H1 (cell line): ENCODE results near the gene ALPG. TPM values are rescaled to one million over a fixed set of nuclear protein-coding genes. Genes with fewer than 3 reads are reported as not detected.

ENCODE experiments used
- CTCF ChIA-PET: fragments of 300-600 bp; sonication (Branson Sonifier 250); formaldehyde crosslinking; loops from one replicate; lab custom pipeline; 2021; ENCODE audit not compliant: partially characterized antibody; lab: Charles Lee
- POLR2A ChIA-PET: fragments of 300-600 bp; sonication (Branson Sonifier 250); formaldehyde crosslinking; loops from one replicate; lab custom pipeline; 2021; ENCODE audit warnings: inconsistent platforms; ENCODE audit not compliant: partially characterized antibody; lab: Charles Lee
- DNase-seq, 2 experiments: peaks; one replicate each; pipeline versions ENCODE4 v3.0.0 to v3.0.0-alpha.2; 2010 to 2022; ENCODE audit warnings: low spot score in 2 of 2, low read depth in 1 of 2, mixed read lengths in 1 of 2
- FAIRE-seq: peaks from 2 replicates; lab custom pipeline; 2011; peaks lifted over from hg19 to GRCh38; lab: Jason Lieb, UNC
- H2AFZ ChIP-seq: 2 replicates; pipeline ENCODE4 v1.8.1; 2012; ENCODE audit warnings: low read length, inconsistent platforms
- H2AK5ac ChIP-seq: 2 replicates; pipeline ENCODE4 v1.6.1; 2013; ENCODE audit warnings: low read depth, low read length
- H2BK120ac ChIP-seq: replicated peaks from 2 replicates; pipeline ENCODE3; 2013; ENCODE audit warnings: low read depth, low read length, inconsistent platforms
- H2BK12ac ChIP-seq: 2 replicates; pipeline ENCODE4 v1.6.1; 2013; ENCODE audit warnings: low read depth, low read length
- H2BK15ac ChIP-seq: 2 replicates; pipeline ENCODE4 v1.6.1; 2013; ENCODE audit warnings: low read length
- H2BK20ac ChIP-seq: 2 replicates; pipeline ENCODE4 v1.6.1; 2013; ENCODE audit warnings: low read length
- H2BK5ac ChIP-seq: 2 replicates; pipeline ENCODE4 v1.6.1; 2013; ENCODE audit warnings: low read depth, low read length
- H3K14ac ChIP-seq: 2 replicates; pipeline ENCODE4 v1.6.1; 2013; ENCODE audit warnings: inconsistent platforms; ENCODE audit not compliant: insufficient read length
- H3K18ac ChIP-seq: 2 replicates; pipeline ENCODE4 v1.6.1; 2013; ENCODE audit warnings: low read length; ENCODE audit errors: extremely low read depth
- H3K23ac ChIP-seq: 2 replicates; pipeline ENCODE4 v1.6.1; 2013; ENCODE audit warnings: inconsistent platforms; ENCODE audit not compliant: insufficient read length
- H3K23me2 ChIP-seq: 2 replicates; pipeline ENCODE4 v1.6.1; 2013; ENCODE audit warnings: low read depth, low read length
- H3K27ac ChIP-seq: 2 replicates; pipeline ENCODE4 v1.6.1; 2011; ENCODE audit warnings: low read depth, low read length, inconsistent platforms
- H3K27me3 ChIP-seq, 4 experiments: replicated peaks in 1 of 4; 1 replicate in 1 of 4; 2 replicates in 3 of 4; pipeline versions ENCODE4 v1.6.1 to v1.8.1; 2011 to 2013; ENCODE audit warnings: low read length in 3 of 4, mild to moderate bottlenecking in 3 of 4, inconsistent platforms in 2 of 4, mixed read lengths in 2 of 4, moderate library complexity in 1 of 4; ENCODE audit not compliant: control insufficient read depth in 3 of 4, insufficient read depth in 3 of 4; ENCODE audit errors: extremely low read depth in 1 of 4
- H3K36me3 ChIP-seq, 4 experiments: 2 replicates each; pipeline versions ENCODE4 v1.6.1 to v1.8.1; 2011 to 2013; ENCODE audit warnings: mild to moderate bottlenecking in 4 of 4, low read length in 3 of 4, moderate library complexity in 2 of 4, control low read depth in 1 of 4, inconsistent platforms in 1 of 4; ENCODE audit not compliant: insufficient read depth in 4 of 4, control insufficient read depth in 2 of 4
- H3K4ac ChIP-seq: replicated peaks from 2 replicates; pipeline ENCODE3; 2013; ENCODE audit warnings: low read length, low read depth, mixed read lengths, inconsistent platforms; ENCODE audit not compliant: insufficient read length
- H3K4me1 ChIP-seq, 4 experiments: replicated peaks in 1 of 4; 1 replicate in 1 of 4; 2 replicates in 3 of 4; pipeline versions ENCODE4 v1.6.1 to v1.8.1; 2011 to 2013; ENCODE audit warnings: low read length in 3 of 4, inconsistent platforms in 2 of 4, mixed read lengths in 1 of 4; ENCODE audit not compliant: insufficient read depth in 4 of 4, control insufficient read depth in 3 of 4
- H3K4me2 ChIP-seq, 2 experiments: 2 replicates each; pipeline versions ENCODE4 v1.6.1 to v1.8.1; 2011 to 2013; ENCODE audit warnings: low read depth in 2 of 2, low read length in 2 of 2, control low read depth in 1 of 2, inconsistent platforms in 1 of 2, mild to moderate bottlenecking in 1 of 2; ENCODE audit not compliant: insufficient read depth in 1 of 2
- H3K4me3 ChIP-seq, 4 experiments: fragments of 200-600, 300-600 bp in 1 of 4; sonication (generic), shearing (Covaris generic), sonication (Bioruptor Twin) in 1 of 4; 2 replicates each; pipeline versions ENCODE4 v1.5.1 to v1.8.1; 2011 to 2016; ENCODE audit warnings: low read length in 4 of 4, low read depth in 3 of 4, control low read depth in 2 of 4, inconsistent platforms in 2 of 4, mild to moderate bottlenecking in 2 of 4, mixed read lengths in 1 of 4, moderate library complexity in 1 of 4; ENCODE audit not compliant: insufficient read depth in 2 of 4; ENCODE audit errors: extremely low read depth in 1 of 4
- H3K56ac ChIP-seq: replicated peaks from 2 replicates; pipeline ENCODE3; 2013; ENCODE audit warnings: low read depth, mild to moderate bottlenecking, mixed read lengths, low read length, inconsistent platforms; ENCODE audit not compliant: insufficient read length
- H3K79me1 ChIP-seq: 2 replicates; pipeline ENCODE4 v1.6.1; 2013; ENCODE audit warnings: low read depth, low read length, control low read depth
- H3K79me2 ChIP-seq, 2 experiments: 2 replicates each; pipeline versions ENCODE4 v1.6.1 to v1.8.1; 2012 to 2013; ENCODE audit warnings: low read length in 2 of 2, mild to moderate bottlenecking in 2 of 2, inconsistent platforms in 1 of 2; ENCODE audit not compliant: insufficient read depth in 2 of 2, control insufficient read depth in 1 of 2
- H3K9ac ChIP-seq, 4 experiments: replicated peaks in 1 of 4; 1 replicate in 1 of 4; 2 replicates in 3 of 4; pipeline versions ENCODE4 v1.6.1 to v1.8.1; 2011 to 2013; ENCODE audit warnings: low read depth in 3 of 4, low read length in 3 of 4, control low read depth in 2 of 4, mild to moderate bottlenecking in 2 of 4, moderate library complexity in 2 of 4, inconsistent platforms in 1 of 4; ENCODE audit errors: extremely low read depth in 1 of 4
- H3K9me3 ChIP-seq, 2 experiments: 2 replicates each; pipeline versions ENCODE4 v1.6.1 to v1.8.1; 2012 to 2013; ENCODE audit warnings: mild to moderate bottlenecking in 2 of 2, moderate library complexity in 2 of 2, control low read depth in 1 of 2, inconsistent platforms in 1 of 2, low read depth in 1 of 2, low read length in 1 of 2, mixed read lengths in 1 of 2; ENCODE audit not compliant: insufficient read depth in 2 of 2
- H4K20me1 ChIP-seq, 2 experiments: replicated peaks in 1 of 2; 2 replicates each; pipeline versions ENCODE3 to v1.8.1; 2011 to 2013; ENCODE audit warnings: inconsistent platforms in 2 of 2, low read length in 2 of 2, mild to moderate bottlenecking in 1 of 2; ENCODE audit not compliant: insufficient read depth in 2 of 2, control insufficient read depth in 1 of 2
- H4K5ac ChIP-seq: 2 replicates; pipeline ENCODE4 v1.6.1; 2013; ENCODE audit warnings: low read length, low read depth, mixed read lengths, inconsistent platforms; ENCODE audit not compliant: insufficient read length
- H4K8ac ChIP-seq: 2 replicates; pipeline ENCODE4 v1.8.0; 2013; ENCODE audit warnings: mild to moderate bottlenecking, moderate library complexity, low read length, inconsistent platforms; ENCODE audit not compliant: insufficient read depth; ENCODE audit errors: extremely low read depth
- H4K91ac ChIP-seq: replicated peaks from 2 replicates; pipeline ENCODE3; 2013; ENCODE audit warnings: low read length, mixed read lengths, inconsistent platforms; ENCODE audit not compliant: insufficient read length
- NANOG ChIP-seq: IDR thresholded peaks from 2 replicates; pipeline ENCODE4 v1.6.1; 2011; ENCODE audit warnings: low read length, low read depth, mild to moderate bottlenecking, inconsistent platforms; ENCODE audit not compliant: insufficient read depth, poor library complexity, severe bottlenecking
- RAD21 ChIP-seq, 2 experiments: IDR thresholded peaks in 1 of 2; conservative IDR thresholded peaks in 1 of 2; 2 replicates each; pipeline ENCODE4 v1.6.1; 2011; ENCODE audit warnings: low read depth in 2 of 2, low read length in 2 of 2, improper control_type of control experiment in 1 of 2, inconsistent platforms in 1 of 2, mild to moderate bottlenecking in 1 of 2, moderate library complexity in 1 of 2
- TEAD4 ChIP-seq: IDR thresholded peaks from 2 replicates; pipeline ENCODE4 v1.6.1; 2012; ENCODE audit warnings: low read depth, low read length, inconsistent platforms, mixed read lengths
- WGBS, 2 experiments: shearing (Covaris generic) in 1 of 2; methylation state at CpG; one replicate each; pipeline versions ENCODE4 v1.1.6 to v1.1.7; 2013 to 2015; ENCODE audit warnings: low lambda C conversion rate in 2 of 2, mixed read lengths in 2 of 2, inconsistent platforms in 1 of 2, low coverage in 1 of 2, missing lambda C conversion rate in 1 of 2; ENCODE audit not compliant: insufficient replicate concordance in 2 of 2, insufficient coverage in 1 of 2, insufficient read length in 1 of 2; ENCODE audit errors: extremely low coverage in 1 of 2, missing lambda C conversion rate in 1 of 2; 5-methylcytosine and 5-hydroxymethylcytosine counted together
- polyA plus RNA-seq, 7 experiments: library from polyadenylated mRNA; depleted of rRNA in 3 of 7; stranded (reverse) in 5 of 7; unstranded in 2 of 7; fragments of >200 nt in 5 of 7; fragments of 200-250 nt in 2 of 7; gene quantifications; 1 replicate in 5 of 7; 2 replicates in 1 of 7; 4 replicates in 1 of 7; pipeline versions ENCODE4 v1.2.1 to v1.2.3, GENCODE V29; 2011 to 2013; ENCODE audit warnings: missing spikeins in 2 of 7, mixed read lengths in 2 of 7
- total RNA-seq: library from RNA; stranded (reverse); fragmentation: NEBNext Ultra II Directional; extraction: Animal tissue kit (Norgen Biotek cat#: 25700); gene quantifications from 2 replicates; pipeline ENCODE4 v1.2.1, GENCODE V29; 2021

ALPG gene
- total and polyA plus RNA-seq, 2 of the 8 experiments (the other 6 are each of a cell fraction or from before 2014, with no cell fraction given) = 0.56 to 2.1 TPM

GRCh38 chr2:232385660-232386489 is 20.8 kb upstream of the ALPG start:
- no peak overlapping the region for H2AFZ ChIP-seq
- peak overlapping the region; percentile 55 to 65 (median 63) for H3K4me3 ChIP-seq
- H3K4me2 ChIP-seq = peak overlapping the region; percentile 78 to 96

More at GRCh38 chr2:232385660-232386489, 20.8 kb upstream of the ALPG start:
- Histone ChIP-seq H3K23ac (no peak overlapping the region), H3K9me3 (no peaks in the 10 kb centered on the region), H3K9ac (no peak overlapping the region), H4K8ac (no peak overlapping the region), H3K4me1 (peaks cover 5 to 32% (median 15%) of the 10 kb centered on the region in 4 experiments), H4K91ac (no peak overlapping the region), H2BK15ac (no peak overlapping the region), H4K5ac (no peak overlapping the region), H3K18ac (peak overlapping the region; percentile 19), H2BK12ac (peak overlapping the region; percentile 97), H3K14ac (no peak overlapping the region), H3K27ac (no peak overlapping the region), H3K4ac (no peak overlapping the region), H2BK20ac (no peak overlapping the region), H3K36me3 (no peaks in the 10 kb centered on the region; a peak in 1 of 8 replicates), H3K23me2 (peaks cover 29% of the 10 kb centered on the region; the same call in 1 of the 2 replicates), H4K20me1 (peaks cover 0 to 4% of the 10 kb centered on the region in 2 experiments), H3K27me3 (peaks cover 22 to 66% (median 66%) of the 10 kb centered on the region in 4 experiments), H2BK120ac (no peak overlapping the region), H2AK5ac (no peak overlapping the region), H2BK5ac (no peak overlapping the region), H3K79me1 (no peaks in the 10 kb centered on the region), H3K79me2 (no peaks in the 10 kb centered on the region), H3K56ac (peak overlapping the region; percentile 25)
- ChIA-PET POLR2A (interaction anchor here (0.8 to 5.0 kb wide), 13 partner anchors 8 to 104 kb away, joined by 3 to 57 read pairs (median 3); no protein-coding TSS in a partner anchor), CTCF (interaction anchor here (0.8 to 2.8 kb wide), 19 partner anchors 10 to 484 kb away, joined by 3 to 23 read pairs (median 6); no protein-coding TSS in a partner anchor)
- TF ChIP-seq NANOG (no peak), TEAD4 (peak; percentile 62; the same call in 1 of the 2 replicates), RAD21 (IDR thresholded peaks at IDR 0.05 in 1 of 2, conservative IDR thresholded peaks at IDR 0.05 in 1 of 2; ENCODE audit: low read depth in 2 of 2, low read length in 2 of 2) (0 out of 4 replicates have a peak, but pooled peaks of 1 of the 2 experiments have one; percentile 2)
- WGBS, 2 experiments = 33% methylated on average over 24 of the region's 24 CpGs; no CpG with 5 or more reads in 1 of the 2 experiments
- peak; percentile 39 for FAIRE-seq
- no peak for DNase-seq
